MM.1S (cell line): ENCODE data around the gene BBC3.

ENCODE experiments used
- DNase-seq: peaks from one replicate; pipeline ENCODE4 v3.0.0-alpha.2; 2015
- H2AFZ ChIP-seq: fragments of 300-600 bp; sonication (generic); 2 replicates; pipeline ENCODE4 v1.6.0; 2016; ENCODE audit warnings: antibody characterized with exemption, low read length
- H3F3A ChIP-seq: fragments of 300-600 bp; sonication (generic); 2 replicates; pipeline ENCODE4 v1.6.1; 2016; ENCODE audit warnings: mild to moderate bottlenecking, antibody characterized with exemption, low read length, moderate library complexity, mixed read lengths; ENCODE audit not compliant: insufficient read depth
- H3K27ac ChIP-seq: fragments of 300-600 bp; sonication (generic); 2 replicates; pipeline ENCODE4 v1.5.1; 2016; ENCODE audit warnings: mild to moderate bottlenecking, low read length
- H3K27me3 ChIP-seq: fragments of 300-600 bp; sonication (generic); replicated peaks from 2 replicates; pipeline ENCODE4 v1.6.0; 2016; ENCODE audit warnings: low read length; ENCODE audit not compliant: insufficient read depth
- H3K36me3 ChIP-seq: fragments of 300-600 bp; sonication (generic); replicated peaks from 2 replicates; pipeline ENCODE4 v1.6.1; 2016; ENCODE audit warnings: mild to moderate bottlenecking, low read length, mixed read lengths; ENCODE audit not compliant: insufficient read depth
- H3K4me1 ChIP-seq: fragments of 300-600 bp; sonication (generic); 2 replicates; pipeline ENCODE4 v1.6.1; 2016; ENCODE audit warnings: low read length, mixed read lengths
- H3K4me2 ChIP-seq: fragments of 300-600 bp; sonication (generic); 2 replicates; pipeline ENCODE4 v1.6.0; 2016; ENCODE audit warnings: low read depth, low read length
- H3K4me3 ChIP-seq: fragments of 300-600 bp; sonication (generic); 2 replicates; pipeline ENCODE4 v1.5.1; 2016; ENCODE audit warnings: low read length, mixed read lengths
- H3K79me2 ChIP-seq: fragments of 300-600 bp; sonication (generic); 2 replicates; pipeline ENCODE4 v1.6.1; 2016; ENCODE audit warnings: mixed run types, low read length, mixed read lengths
- H3K9ac ChIP-seq: fragments of 300-600 bp; sonication (generic); 2 replicates; pipeline ENCODE4 v1.6.1; 2016; ENCODE audit warnings: low read length, mixed read lengths
- H3K9me2 ChIP-seq: fragments of 300-600 bp; sonication (generic); replicated peaks from 2 replicates; pipeline ENCODE4 v1.6.1; 2016; ENCODE audit warnings: mild to moderate bottlenecking, low read length, mixed read lengths; ENCODE audit not compliant: insufficient read depth
- H3K9me3 ChIP-seq: fragments of 300-600 bp; sonication (generic); replicated peaks from 2 replicates; pipeline ENCODE4 v1.6.1; 2016; ENCODE audit warnings: mild to moderate bottlenecking, low read length, mixed read lengths; ENCODE audit not compliant: insufficient read depth
- H4K20me1 ChIP-seq: fragments of 300-600 bp; sonication (generic); 2 replicates; pipeline ENCODE4 v1.6.1; 2016; ENCODE audit warnings: mild to moderate bottlenecking, low read length, moderate library complexity, mixed read lengths; ENCODE audit not compliant: insufficient read depth
- EZH2 ChIP-seq: fragments of 300-600 bp; sonication (generic); optimal IDR thresholded peaks from 2 replicates; pipeline ENCODE3; 2017; ENCODE audit warnings: low read depth, mild to moderate bottlenecking, antibody characterized with exemption, low read length, mixed read lengths
- EZH2phosphoT487 ChIP-seq: fragments of 300-600 bp; sonication (generic); IDR thresholded peaks from 2 replicates; pipeline ENCODE4 v1.6.1; 2018; ENCODE audit warnings: antibody characterized with exemption, low read length
- TF ChIP-seq, protein P1 (sequence below): fragments of 300-600 bp; sonication (generic); IDR thresholded peaks from 2 replicates; pipeline ENCODE4 v1.5.1; 2016; ENCODE audit warnings: antibody characterized with exemption, low read length, mixed read lengths

Gene BBC3

GRCh38 chr19:47226426-47227351, 4.3 kb downstream of the BBC3 start:
- Histone ChIP-seq H2AFZ (no peak overlapping the region), H3K27ac (peak overlapping the region; percentile 96), H3K4me1 (peaks cover 28% of the 10 kb centered on the region), H3K9me2 (no peaks in the 10 kb centered on the region), H3K9me3 (no peaks in the 10 kb centered on the region), H3K9ac (peak overlapping the region; percentile 98), H3K27me3 (no peaks in the 10 kb centered on the region), H4K20me1 (no peaks in the 10 kb centered on the region), H3K4me3 (peak overlapping the region; percentile 70), H3K36me3 (no peaks in the 10 kb centered on the region), H3K79me2 (peaks cover 15% of the 10 kb centered on the region), H3F3A (peaks cover 39% of the 10 kb centered on the region), H3K4me2 (peak overlapping the region; percentile 85)
- TF ChIP-seq EZH2 (no peak), EZH2phosphoT487 (no peak)
- TF ChIP-seq, protein P1, sequence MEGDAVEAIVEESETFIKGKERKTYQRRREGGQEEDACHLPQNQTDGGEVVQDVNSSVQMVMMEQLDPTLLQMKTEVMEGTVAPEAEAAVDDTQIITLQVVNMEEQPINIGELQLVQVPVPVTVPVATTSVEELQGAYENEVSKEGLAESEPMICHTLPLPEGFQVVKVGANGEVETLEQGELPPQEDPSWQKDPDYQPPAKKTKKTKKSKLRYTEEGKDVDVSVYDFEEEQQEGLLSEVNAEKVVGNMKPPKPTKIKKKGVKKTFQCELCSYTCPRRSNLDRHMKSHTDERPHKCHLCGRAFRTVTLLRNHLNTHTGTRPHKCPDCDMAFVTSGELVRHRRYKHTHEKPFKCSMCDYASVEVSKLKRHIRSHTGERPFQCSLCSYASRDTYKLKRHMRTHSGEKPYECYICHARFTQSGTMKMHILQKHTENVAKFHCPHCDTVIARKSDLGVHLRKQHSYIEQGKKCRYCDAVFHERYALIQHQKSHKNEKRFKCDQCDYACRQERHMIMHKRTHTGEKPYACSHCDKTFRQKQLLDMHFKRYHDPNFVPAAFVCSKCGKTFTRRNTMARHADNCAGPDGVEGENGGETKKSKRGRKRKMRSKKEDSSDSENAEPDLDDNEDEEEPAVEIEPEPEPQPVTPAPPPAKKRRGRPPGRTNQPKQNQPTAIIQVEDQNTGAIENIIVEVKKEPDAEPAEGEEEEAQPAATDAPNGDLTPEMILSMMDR, result no peak
- peak; percentile 94 for DNase-seq

DNA sequence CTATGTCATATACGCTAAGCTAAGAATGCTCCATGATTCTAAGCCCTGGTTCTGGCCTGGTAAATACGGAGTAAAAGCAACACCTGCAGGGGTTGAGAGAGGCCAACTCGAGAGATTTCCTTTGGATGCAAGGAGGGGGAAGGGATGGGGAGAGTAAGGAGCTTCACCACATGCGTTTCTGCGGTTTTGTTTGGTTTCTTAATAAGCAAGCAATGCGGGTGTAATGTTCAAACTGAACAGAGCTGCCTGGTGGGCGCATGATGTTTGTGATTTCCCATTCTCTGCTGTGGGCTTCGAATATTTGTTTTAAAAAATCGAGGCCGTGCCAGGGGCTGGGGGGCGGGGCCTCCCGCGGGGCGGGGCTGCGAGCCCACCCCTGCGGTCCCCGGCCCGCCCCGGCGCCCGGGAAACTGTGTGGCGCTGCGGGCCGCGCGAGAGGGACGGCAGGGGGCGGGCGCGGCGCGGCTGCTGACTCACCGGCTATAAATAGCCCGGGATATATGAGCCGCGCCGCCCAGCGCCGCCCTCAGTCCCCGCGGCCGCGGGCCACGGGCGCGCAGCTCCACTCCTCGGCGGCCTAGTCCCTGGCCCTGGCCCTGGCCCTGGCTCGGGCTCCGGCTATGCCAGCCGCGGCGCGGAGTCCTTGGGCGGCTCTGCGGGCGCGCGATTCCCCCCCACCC, 5.1 kb downstream of the BBC3 start:
- H2AFZ ChIP-seq, result peak overlapping the region; percentile 25
- TF ChIP-seq EZH2 (no peak), EZH2phosphoT487 (no peak)
- TF ChIP-seq, protein P1, result peak; percentile 17; the same call in 1 of the 2 replicates

DNA sequence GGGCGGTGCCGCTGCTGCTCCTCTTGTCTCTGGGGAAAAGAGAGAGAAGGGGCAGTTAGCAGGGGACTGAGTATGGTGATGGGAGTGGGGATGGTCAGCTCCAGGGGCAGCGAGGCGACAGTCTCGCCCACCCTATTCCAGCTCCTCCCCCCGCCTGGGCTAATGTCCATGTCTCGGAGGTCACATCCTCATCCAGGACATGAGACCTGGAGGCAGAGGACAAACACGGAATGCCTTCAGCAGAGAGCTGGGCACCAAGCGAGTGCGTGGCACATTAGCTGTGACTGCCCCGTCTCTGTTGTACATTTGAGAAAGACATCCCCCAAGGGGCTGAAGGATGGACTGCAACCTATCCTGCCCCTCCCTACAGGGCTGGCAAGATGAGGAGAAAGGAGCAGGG, 9.1 kb downstream of the BBC3 start:
- Histone ChIP-seq H4K20me1 (no peaks in the 10 kb centered on the region), H3K79me2 (peaks cover 7% of the 10 kb centered on the region), H3K4me3 (no peak overlapping the region), H2AFZ (no peak overlapping the region), H3K9me2 (no peaks in the 10 kb centered on the region), H3F3A (peaks cover 7% of the 10 kb centered on the region; the same call in 1 of the 2 replicates), H3K9ac (no peak overlapping the region), H3K9me3 (no peaks in the 10 kb centered on the region), H3K36me3 (no peaks in the 10 kb centered on the region), H3K27ac (no peak overlapping the region), H3K4me2 (no peak overlapping the region), H3K4me1 (peaks cover 5% of the 10 kb centered on the region), H3K27me3 (no peaks in the 10 kb centered on the region)
- TF ChIP-seq, protein P1, result no peak
- TF ChIP-seq EZH2phosphoT487 (no peak), EZH2 (no peak)
- no peak for DNase-seq

More for the DNA sequence above, 5.1 kb downstream of the BBC3 start:
- Histone ChIP-seq H3K79me2 (peaks cover 15% of the 10 kb centered on the region), H3K9ac (peak overlapping the region; percentile 98), H3F3A (peaks cover 34% of the 10 kb centered on the region), H3K9me2 (no peaks in the 10 kb centered on the region), H4K20me1 (no peaks in the 10 kb centered on the region), H3K4me2 (peak overlapping the region; percentile 85), H3K36me3 (no peaks in the 10 kb centered on the region), H3K4me1 (peaks cover 24% of the 10 kb centered on the region), H3K27me3 (no peaks in the 10 kb centered on the region), H3K4me3 (peak overlapping the region; percentile 70), H3K27ac (peak overlapping the region; percentile 96), H3K9me3 (no peaks in the 10 kb centered on the region)
- peak; percentile 90 for DNase-seq
